HUES6 (cell line): ENCODE measurements around the gene TARBP2.
"Not testable (repeated sequence)": the region's sequence is repeated elsewhere in the genome, so short reads cannot be mapped to it uniquely, and the experiment has no call there.

Source experiments
- H3K27ac ChIP-seq: 2 replicates; pipeline ENCODE4 v1.7.0; 2013; ENCODE audit warnings: low read depth, mild to moderate bottlenecking, low read length, inconsistent platforms
- H3K27me3 ChIP-seq: 2 replicates; pipeline ENCODE4 v1.6.1; 2013; ENCODE audit warnings: low read length; ENCODE audit not compliant: control insufficient read depth, insufficient read depth
- H3K36me3 ChIP-seq: 2 replicates; pipeline ENCODE4 v1.6.1; 2013; ENCODE audit warnings: low read length; ENCODE audit not compliant: control insufficient read depth, insufficient read depth
- H3K4me1 ChIP-seq: 2 replicates; pipeline ENCODE4 v1.6.1; 2013; ENCODE audit warnings: low read length; ENCODE audit not compliant: control insufficient read depth, insufficient read depth
- H3K4me3 ChIP-seq: 2 replicates; pipeline ENCODE4 v1.5.1; 2013; ENCODE audit warnings: low read depth, low read length
- H3K9ac ChIP-seq: one replicate; pipeline ENCODE4 v1.6.1; 2013; ENCODE audit warnings: mild to moderate bottlenecking, low read length
- H3K9me3 ChIP-seq: 2 replicates; pipeline ENCODE4 v1.6.1; 2013; ENCODE audit warnings: low read depth, low read length; ENCODE audit not compliant: control insufficient read depth, insufficient read depth

Gene TARBP2

DNA sequence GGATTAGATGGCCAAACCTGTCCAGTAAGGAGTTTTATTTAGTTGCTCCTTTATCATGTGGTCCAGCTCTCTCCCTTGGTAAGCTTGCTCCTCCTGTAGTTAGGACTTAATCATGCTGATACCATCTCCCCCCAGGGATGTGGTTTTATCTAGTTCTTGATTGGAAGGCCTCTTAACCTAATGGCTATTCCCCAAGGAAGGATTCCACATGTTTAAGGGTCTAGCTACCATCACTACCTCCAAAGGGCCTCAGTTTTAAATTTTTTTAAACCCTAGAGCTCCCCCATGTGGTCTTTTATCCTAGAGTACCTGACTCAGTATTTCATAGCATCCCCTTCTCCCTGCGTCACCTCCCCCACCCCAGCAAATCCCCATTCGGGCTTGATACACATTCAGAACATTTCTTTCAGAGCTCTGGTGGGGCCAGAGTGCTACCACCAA lies 24.3 kb upstream of the TARBP2 start:
- H3K36me3 ChIP-seq = peaks cover 97% of the 10 kb centered on the region
- H3K27me3 ChIP-seq = no peaks in the 10 kb centered on the region
- no peak overlapping the region for H3K4me3 ChIP-seq
- H3K9ac ChIP-seq = no peak overlapping the region
- no peak overlapping the region for H3K27ac ChIP-seq
- H3K4me1 ChIP-seq = peaks cover 15% of the 10 kb centered on the region
- no peaks in the 10 kb centered on the region for H3K9me3 ChIP-seq

DNA sequence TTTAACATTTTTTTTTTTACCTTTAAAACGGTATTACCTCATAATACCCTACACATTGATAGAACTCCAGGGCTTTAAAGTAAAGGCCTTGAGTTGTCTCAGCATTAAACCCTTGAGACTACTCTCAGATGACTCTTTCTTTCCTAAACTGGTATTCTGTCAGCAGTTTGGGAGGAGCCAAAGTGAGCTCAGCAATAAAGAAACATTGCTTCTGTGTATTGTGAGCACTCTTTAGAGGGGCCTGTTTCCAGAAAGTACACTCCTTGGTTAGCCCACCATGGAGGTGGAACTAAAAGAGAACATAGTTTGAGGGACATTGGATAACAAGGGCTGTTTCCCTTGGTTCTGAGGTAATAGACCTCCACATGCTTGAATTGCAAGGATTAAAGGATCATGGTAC lies 22.2 kb upstream of the TARBP2 start:
- no peak overlapping the region for H3K27ac ChIP-seq
- no peaks in the 10 kb centered on the region for H3K9me3 ChIP-seq
- no peak overlapping the region for H3K4me3 ChIP-seq
- no peak overlapping the region for H3K9ac ChIP-seq
- peaks cover 15% of the 10 kb centered on the region for H3K4me1 ChIP-seq
- peaks cover 97% of the 10 kb centered on the region for H3K36me3 ChIP-seq
- H3K27me3 ChIP-seq = no peaks in the 10 kb centered on the region

- peaks cover 15% of the 10 kb centered on the region for H3K4me1 ChIP-seq
- peaks cover 97% of the 10 kb centered on the region for H3K36me3 ChIP-seq
- H3K27me3 ChIP-seq = no peaks in the 10 kb centered on the region
- no peak overlapping the region for H3K9ac ChIP-seq
- no peaks in the 10 kb centered on the region for H3K9me3 ChIP-seq
- no peak overlapping the region for H3K4me3 ChIP-seq
- no peak overlapping the region for H3K27ac ChIP-seq
Measured at GRCh38 chr12:53479331-53479730, 21.8 kb upstream of the TARBP2 start.

DNA sequence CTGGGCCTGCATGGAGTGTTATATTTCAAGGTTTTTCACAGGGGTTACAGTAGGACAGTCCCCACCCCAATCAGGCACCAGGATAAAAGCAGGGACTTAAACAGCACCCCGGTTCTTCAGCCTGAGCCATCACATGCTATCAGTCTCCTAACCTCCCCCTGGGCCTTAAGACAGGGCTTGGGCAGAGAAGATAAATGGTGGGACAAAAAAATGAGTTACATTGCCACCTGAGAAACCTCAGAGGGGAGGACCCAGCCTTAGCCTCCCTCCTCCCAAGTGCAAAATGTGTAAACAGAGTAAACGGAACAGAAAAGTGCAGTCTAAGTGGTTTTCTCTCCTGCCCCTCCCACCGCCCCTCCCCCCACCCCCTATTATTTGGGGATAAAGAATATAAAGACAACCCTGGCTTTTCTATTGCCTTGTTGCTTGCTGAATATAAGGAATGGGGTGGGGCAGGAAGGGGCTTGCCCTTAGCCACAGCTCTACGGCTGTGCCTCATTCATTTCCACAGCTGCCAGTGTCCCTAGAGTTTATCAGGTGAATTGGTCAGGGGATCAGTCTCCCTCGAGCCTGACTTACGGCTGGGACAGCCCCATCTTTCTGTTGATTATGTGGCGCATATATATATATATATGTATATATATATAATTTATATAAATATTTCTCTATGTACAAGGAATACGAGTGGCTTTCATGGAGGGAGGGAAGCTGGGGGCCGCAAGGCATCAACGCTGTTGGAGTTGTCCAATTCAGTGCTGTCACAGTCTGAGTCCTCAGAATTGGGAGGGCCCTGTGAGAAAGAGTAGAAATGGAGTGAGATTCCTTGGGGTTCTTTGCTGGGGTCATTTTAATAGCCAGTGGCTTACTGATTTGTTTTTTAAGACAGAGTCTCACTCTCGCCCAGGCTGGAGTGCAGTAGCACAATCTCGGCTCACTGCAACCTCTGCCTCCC lies 20.3 kb upstream of the TARBP2 start:
- no peak overlapping the region for H3K4me3 ChIP-seq
- H3K27ac ChIP-seq = no peak overlapping the region
- no peaks in the 10 kb centered on the region for H3K9me3 ChIP-seq
- H3K9ac ChIP-seq = no peak overlapping the region
- no peaks in the 10 kb centered on the region for H3K27me3 ChIP-seq
- H3K4me1 ChIP-seq = peaks cover 15% of the 10 kb centered on the region
- H3K36me3 ChIP-seq = peaks cover 95% of the 10 kb centered on the region

DNA sequence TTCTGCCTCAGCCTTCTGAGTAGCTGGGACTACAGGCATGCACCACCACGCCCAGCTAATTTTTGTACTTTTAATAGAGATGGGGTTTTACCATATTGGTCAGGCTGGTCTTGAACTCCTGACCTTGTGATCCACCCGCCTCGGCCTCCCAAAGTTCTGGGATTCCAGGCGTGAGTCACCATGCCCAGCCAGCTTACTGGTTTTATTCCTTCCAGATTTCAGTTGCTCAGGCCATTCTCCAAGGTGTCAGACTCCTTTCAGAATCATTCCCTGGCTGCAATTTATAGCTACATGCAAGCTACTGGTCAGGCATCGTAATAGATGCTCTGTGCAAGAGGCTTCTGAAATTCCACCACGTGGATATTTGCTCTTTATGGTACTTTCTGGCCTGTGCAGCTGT lies 19.6 kb upstream of the TARBP2 start:
- H3K27me3 ChIP-seq, H3K9ac ChIP-seq, H3K9me3 ChIP-seq, H3K4me3 ChIP-seq, H3K27ac ChIP-seq: not testable (repeated sequence)
- Histone ChIP-seq H3K4me1 (peaks cover 12% of the 10 kb centered on the region), H3K36me3 (peaks cover 94% of the 10 kb centered on the region)

DNA sequence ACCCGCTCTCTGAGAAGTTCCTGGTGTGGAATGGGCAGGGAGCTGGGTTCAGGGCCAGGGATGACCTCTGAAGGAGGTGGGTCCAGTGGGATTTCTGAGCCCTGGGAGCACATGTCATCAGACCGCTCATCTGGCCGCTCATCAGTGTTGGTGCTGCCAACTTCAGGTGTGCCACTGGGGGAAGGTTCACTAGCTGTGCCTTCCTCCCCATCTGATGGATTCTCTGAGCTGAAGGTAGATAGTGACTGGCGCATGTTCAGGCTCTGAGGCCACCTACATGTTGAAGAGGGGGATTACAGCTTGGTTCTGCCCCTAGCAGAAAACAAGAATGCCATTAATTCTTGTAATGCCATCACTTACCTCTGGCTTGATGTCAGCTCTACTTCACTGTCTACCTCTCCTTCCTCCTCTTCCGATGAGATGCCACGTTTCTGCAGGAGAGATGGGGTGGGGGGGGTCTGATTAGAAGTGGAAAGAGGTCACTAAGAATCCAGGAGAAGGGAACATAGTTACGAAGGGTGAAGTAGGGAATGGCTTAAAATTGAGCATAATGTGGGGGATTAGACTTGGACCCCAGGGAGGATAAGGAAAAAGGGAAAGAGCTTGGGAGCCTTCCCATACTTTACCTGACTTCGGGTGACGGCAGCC lies 19.0 kb upstream of the TARBP2 start:
- Histone ChIP-seq H3K4me3 (no peak overlapping the region), H3K27ac (no peak overlapping the region), H3K4me1 (peaks cover 10% of the 10 kb centered on the region), H3K36me3 (peaks cover 94% of the 10 kb centered on the region), H3K27me3 (no peaks in the 10 kb centered on the region), H3K9ac (no peak overlapping the region), H3K9me3 (no peaks in the 10 kb centered on the region)

DNA sequence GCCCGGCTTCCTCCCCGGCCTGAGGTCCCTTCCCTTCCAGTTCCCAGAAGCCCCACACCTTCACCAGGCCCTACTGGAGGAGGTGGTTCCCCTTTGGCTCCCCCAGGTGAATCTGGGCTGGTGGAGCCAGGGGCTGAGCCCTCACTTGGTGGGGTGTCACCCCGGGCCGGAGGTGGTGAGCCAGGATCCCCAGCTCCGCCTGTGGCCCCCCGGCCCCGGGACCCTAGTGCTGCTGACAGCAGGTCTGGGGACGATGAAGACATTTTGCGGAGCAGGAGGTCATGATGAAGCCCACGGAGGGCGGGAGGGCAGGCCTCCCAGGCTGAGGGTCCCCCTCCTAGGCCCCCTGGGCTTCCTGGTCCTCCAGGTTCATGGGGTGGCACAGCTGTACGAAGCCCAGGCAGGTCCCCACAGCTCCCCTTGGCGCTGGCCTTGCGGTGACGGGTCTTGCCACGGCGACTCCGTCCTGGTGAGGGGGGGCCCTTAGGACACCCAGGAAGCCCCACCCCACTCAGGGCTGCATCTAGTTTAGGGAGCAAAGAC lies 18.4 kb upstream of the TARBP2 start:
- peaks cover 10% of the 10 kb centered on the region for H3K4me1 ChIP-seq

GRCh38 chr12:53483225-53483978 lies 17.7 kb upstream of the TARBP2 start:
- no peaks in the 10 kb centered on the region for H3K27me3 ChIP-seq
- no peak overlapping the region for H3K27ac ChIP-seq
- no peak overlapping the region for H3K9ac ChIP-seq
- H3K4me3 ChIP-seq = no peak overlapping the region
- H3K36me3 ChIP-seq = peaks cover 93% of the 10 kb centered on the region
- peaks cover 10% of the 10 kb centered on the region for H3K4me1 ChIP-seq
- no peaks in the 10 kb centered on the region for H3K9me3 ChIP-seq

More for the DNA sequence above, 18.4 kb upstream of the TARBP2 start:
- H3K9me3 ChIP-seq = no peaks in the 10 kb centered on the region
- H3K9ac ChIP-seq = no peak overlapping the region
- H3K27me3 ChIP-seq = no peaks in the 10 kb centered on the region
- H3K36me3 ChIP-seq = peaks cover 95% of the 10 kb centered on the region
- no peak overlapping the region for H3K27ac ChIP-seq
- H3K4me3 ChIP-seq = no peak overlapping the region

- Histone ChIP-seq H3K4me3 (no peak overlapping the region), H3K36me3 (peaks cover 87% of the 10 kb centered on the region), H3K27me3 (no peaks in the 10 kb centered on the region), H3K9ac (no peak overlapping the region), H3K9me3 (no peaks in the 10 kb centered on the region), H3K27ac (no peak overlapping the region), H3K4me1 (peaks cover 10% of the 10 kb centered on the region)
Measured at GRCh38 chr12:53483979-53484377, 17.1 kb upstream of the TARBP2 start.

DNA sequence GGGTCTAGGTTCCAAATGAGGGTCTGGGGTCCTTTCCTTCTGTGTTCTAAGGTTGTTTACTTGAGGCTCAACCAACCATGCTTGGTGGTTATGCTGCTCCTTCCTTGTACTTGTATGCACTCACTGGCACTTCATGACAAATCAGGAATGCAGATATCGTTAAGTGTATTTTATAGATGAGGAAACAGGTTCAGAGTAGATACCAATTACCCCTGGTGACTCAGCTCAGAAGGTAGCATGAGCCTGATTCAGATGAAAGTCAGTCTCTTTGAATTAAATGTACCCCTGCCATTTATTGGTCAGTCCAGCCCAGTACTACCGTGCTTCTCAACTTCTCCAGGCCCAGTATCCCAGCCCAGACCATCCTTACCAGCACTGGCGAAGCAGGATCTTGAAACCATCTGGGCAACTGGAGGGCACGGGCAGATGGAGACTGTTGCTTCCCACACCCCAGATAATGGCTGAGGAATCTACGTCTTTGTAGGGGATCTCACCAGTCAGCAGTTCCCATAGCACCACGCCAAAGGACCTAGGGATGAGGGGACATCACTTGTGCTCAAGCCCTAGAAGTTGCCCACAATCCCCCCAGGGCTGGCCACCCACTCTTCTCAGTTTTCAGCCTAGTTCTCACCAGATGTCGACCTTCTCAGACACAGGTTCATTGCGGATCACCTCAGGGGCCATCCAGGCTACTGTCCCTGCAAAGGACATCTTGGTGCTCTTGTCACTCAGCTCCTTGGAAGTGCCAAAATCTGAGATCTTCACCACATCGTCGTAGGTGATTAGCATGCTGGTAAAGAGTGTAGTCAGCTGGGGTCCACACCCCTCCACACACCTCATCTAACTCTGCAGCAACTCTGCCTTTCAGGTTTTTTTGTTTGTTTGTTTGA lies 16.2 kb upstream of the TARBP2 start:
- peaks cover 78% of the 10 kb centered on the region for H3K36me3 ChIP-seq
- H3K9me3 ChIP-seq = no peaks in the 10 kb centered on the region
- no peak overlapping the region for H3K27ac ChIP-seq

More for the DNA sequence above, 16.2 kb upstream of the TARBP2 start:
- no peak overlapping the region for H3K4me3 ChIP-seq
- no peak overlapping the region for H3K9ac ChIP-seq
- peaks cover 6% of the 10 kb centered on the region for H3K4me1 ChIP-seq
- no peaks in the 10 kb centered on the region for H3K27me3 ChIP-seq
